GM19238 (cell line): ENCODE results near the gene FAAH2.
"Not testable (repeated sequence)": the region's sequence is repeated elsewhere in the genome, so short reads cannot be mapped to it uniquely, and the experiment has no call there.

Experiments used
- DNase-seq: peaks from one replicate; pipeline ENCODE4 v3.0.0; 2011; ENCODE audit warnings: low spot score; ENCODE audit not compliant: insufficient read length

FAAH2 gene

DNA sequence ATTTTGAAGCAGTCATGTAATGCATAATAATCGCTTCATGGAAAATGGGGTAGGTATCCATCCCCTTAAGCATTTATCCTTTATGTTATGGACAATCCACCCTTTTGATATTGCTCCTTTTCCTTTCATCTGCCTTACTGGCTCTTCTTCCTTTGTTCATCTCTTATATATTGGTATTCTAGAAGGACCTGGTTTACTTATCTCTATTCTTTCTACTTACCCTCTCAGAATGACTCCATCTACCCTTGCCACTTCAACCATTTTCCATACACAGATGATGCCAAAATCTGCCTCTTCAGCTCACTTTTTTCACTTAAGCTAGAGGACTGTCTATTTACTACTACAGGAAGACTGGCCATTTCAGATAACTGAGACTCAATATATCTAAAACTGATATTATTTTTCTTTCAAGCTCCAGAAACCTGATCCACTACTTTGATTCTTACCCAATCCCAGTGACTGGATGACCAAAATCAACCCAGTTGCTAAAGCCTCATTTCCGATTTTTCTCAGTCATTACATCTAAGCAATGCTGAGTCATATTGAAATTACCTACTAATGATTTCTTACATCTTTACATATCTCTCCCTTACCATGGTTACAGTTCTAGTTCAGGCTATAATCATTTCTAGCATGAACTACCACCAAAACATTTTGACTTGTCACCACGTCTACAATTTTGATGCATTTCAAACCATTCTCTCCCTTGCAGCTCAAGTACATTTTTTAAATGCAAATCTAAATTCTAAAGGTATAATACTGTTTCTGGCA, 93.7 kb downstream of the FAAH2 start:
- DNase-seq = no peak

DNA sequence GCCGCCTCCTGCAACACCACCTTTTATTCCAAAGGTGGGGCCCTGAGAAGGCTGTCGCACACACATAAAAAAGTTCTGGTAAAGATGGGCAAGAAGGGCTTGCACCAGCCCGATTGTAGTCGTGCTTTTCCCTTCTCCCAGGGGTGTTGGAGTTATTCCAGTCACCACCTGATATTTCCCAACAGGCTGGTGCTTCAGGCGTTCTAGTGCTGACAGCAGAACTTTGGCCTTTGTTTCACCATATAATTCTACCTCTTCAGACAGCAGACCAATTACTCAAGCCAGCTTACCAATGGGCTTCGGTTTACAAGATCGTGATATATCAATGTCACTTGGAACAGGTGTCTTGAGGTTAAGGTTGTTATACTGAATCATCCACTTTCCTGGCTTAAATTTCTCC, 107.7 kb downstream of the FAAH2 start:
- not testable (repeated sequence) for DNase-seq

DNA sequence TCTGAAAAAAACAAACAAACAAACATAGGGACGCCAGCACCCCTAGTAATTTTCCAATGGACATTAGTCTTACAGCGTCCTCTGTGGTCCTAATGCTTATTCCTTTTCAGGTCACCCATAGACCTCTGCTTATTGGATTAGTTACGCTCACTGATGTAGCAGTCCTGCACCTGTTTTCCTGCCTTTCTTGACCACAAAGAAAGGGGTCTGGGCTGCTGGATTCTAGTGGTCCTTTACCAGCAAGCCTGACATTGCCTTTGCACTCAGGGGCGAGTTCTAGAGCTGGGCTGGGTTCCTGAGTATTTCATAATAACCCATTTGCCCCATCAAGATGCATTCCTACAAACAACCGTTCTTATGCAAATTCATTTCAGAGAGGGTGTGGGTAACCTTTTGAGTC, 116.7 kb downstream of the FAAH2 start:
- DNase-seq = not testable (repeated sequence)

DNA sequence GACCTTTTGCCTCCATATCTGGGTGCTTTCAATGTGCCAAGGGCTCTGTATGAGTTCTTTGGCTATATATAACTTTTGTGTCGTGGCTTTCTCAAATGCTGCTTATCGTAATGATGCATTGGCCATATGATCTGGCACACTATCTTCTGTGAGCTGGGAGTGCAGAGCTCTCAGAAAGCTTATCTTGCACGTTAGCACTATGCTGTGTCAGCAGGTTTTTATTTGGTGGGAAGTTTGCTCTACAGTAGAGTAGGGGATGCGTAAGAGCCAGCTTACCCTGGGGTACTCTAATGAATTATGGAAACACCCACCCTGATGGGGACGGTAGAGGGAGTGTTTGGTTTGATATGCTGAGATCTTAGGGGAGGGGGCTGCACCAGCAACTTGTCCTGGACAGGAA, 119.6 kb downstream of the FAAH2 start:
- DNase-seq = no peak

DNA sequence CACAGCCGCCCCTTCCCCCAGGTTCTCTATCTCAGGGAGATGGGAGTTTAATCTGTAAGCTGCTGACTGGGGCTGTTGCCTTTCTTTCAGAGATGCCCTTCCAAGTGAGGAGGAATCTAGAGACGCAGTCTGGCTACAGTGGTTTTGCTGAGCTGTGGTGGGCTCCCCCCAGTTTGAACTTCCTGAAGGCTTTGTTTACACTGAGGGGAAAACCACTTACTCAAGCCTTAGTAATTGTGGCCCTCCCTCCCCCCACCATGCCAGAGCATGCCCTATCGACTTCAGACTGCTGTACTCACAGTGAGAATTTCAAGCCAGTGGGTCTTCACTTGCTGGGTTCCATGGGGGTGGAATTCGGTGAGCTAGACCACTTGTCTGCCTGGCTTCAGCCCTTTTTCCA, 131.3 kb downstream of the FAAH2 start:
- DNase-seq = no peak

DNA sequence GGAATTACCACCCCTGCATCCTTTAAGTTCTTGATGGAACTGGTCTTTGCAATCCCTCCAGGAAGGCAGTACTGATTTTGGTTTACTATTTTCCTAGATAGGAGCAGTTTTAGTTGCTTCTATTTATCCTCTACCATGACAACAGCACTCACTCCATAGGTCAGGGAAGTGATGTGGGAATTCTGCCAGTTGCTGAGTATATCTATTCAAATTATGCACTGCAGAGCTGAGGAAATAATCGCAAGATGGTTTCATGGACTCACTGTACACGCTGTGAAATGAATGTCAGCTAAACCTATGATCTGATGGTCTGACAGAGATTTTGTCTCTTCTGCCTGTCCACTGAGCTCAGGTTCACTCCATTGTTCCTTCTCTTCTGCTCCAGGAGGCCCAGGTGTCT, 135.8 kb downstream of the FAAH2 start:
- DNase-seq = no peak

DNA sequence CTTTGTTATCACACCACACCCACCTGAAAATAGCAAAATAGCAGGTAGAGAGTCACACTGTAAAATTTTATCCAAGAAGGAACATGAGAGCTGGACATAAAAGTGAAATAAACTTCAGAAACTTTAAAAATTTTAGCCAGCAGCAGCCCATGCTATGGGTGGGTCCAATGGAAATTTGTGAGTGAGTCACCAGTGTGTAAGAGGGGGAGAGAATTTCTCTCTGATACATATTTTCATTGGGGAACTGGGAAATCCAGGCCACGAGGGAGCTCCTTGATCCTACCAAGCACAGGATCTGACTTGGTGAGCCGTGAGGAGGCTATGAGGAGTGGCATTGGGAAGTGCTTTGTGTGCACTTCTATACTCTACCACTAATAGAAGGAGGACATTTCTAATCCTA, 136.3 kb downstream of the FAAH2 start:
- DNase-seq = no peak

DNA sequence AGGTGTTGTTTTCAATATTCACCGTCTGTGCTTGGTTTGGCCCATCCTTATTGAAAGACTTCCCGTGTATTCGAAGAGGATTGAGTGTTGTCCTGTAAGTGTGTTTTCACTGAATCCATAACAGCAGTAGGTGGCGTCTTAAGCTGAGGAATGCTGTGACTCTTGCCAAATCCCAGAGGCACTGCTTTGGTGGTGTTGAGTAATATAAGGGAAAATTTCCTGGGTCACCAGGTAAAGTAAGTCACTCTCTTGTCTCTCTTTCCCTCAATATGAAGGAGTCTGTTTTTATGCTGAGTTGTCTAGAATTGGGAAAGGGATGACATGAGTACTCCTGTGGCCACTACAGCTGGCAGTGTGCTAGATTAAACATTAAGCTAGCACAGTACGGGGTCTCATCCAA, 158.6 kb downstream of the FAAH2 start:
- no peak for DNase-seq

DNA sequence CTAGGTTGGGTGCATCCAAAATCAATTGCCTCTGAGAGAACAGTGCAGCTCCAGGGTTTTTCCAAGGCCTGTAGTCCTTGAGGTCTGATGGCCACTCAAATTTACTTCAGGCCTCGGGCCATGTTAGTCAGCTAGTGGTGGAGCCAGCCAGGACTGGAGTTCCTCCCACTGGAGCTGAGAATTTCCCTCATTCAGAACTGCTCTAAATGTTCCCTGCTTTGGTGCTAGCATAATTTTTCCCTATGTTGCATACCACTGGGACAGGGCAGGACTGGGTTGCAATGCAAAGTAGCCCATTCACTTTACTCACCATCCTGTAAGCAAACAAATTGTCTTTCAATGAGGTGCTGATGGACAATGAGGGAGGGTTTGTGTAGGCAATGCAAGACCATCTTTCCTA, 159.3 kb downstream of the FAAH2 start:
- DNase-seq = no peak

- no peak for DNase-seq
Measured at GRCh38 chrX:57447856-57448255, 161.3 kb downstream of the FAAH2 start.

GRCh38 chrX:57451426-57452020, 165.0 kb downstream of the FAAH2 start:
- no peak for DNase-seq

- peak; percentile 16 for DNase-seq
Measured at GRCh38 chrX:57453901-57454300, 167.4 kb downstream of the FAAH2 start.

- no peak for DNase-seq
Measured at GRCh38 chrX:57481514-57481913, 195.0 kb downstream of the FAAH2 start.

- no peak for DNase-seq
Measured at GRCh38 chrX:57516491-57516890, 230.0 kb downstream of the FAAH2 start.

DNA sequence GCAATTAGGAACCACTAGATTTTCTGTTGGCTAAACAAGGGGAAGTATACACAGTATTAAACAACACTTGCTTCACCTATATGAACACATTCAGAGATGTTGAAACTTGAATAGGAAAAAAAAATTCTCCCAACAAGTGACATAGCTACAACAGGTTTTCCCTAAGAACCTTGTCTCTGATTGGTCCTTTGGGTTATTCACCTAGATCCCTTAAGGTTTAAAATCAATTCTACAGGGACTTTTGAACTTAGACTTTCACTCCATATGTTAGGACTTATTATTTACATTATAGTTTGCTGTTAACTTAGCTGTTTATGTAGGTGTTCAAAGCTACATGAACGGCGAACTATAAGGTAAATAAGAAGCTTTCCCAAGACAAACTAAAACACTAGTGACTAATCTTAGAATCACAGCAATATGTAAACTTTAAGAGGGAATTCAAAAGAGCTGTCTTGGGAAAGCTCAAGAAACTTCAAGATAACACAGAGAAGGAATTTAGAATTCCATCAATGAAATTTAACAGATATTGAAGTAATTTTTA, 233.1 kb downstream of the FAAH2 start:
- DNase-seq = no peak

- DNase-seq = no peak
Measured at GRCh38 chrX:57528670-57529255, 242.3 kb downstream of the FAAH2 start.
